Measurements from ENCODE around the gene NLN.
"Not testable (repeated sequence)": the region's sequence is repeated elsewhere in the genome, so short reads cannot be mapped to it uniquely, and the experiment has no call there.

NLN gene

GRCh38 chr5:65835191-65835590 is 113.2 kb downstream of the NLN start:
- DNase-seq: no peak

- DNase-seq: no peak
Observed at GRCh38 chr5:65837139-65837538, 115.1 kb downstream of the NLN start.

- DNase-seq: not testable (repeated sequence)
Observed at GRCh38 chr5:65839170-65839569, 117.2 kb downstream of the NLN start.

DNA sequence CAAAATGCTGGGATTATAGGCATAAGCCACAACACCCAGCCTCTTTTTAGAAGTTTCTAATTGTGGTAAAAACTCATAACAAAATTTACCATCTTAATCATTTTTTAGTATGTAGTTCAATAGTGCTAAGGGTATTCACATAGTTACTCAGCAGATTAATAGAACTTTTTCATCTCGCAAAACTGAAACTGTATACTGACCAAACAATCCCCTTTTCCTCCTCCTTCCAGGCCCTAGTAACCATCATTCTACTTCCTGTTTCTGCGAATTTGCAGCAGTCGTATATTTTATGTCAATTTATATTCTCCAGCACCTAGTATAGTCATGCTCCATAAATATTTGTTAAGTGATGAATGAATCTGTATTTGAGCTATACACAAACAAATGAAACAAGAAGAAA is 118.1 kb downstream of the NLN start:
- DNase-seq: no peak

- DNase-seq: not testable (repeated sequence)
Observed at GRCh38 chr5:65844763-65845162, 122.8 kb downstream of the NLN start.

DNA sequence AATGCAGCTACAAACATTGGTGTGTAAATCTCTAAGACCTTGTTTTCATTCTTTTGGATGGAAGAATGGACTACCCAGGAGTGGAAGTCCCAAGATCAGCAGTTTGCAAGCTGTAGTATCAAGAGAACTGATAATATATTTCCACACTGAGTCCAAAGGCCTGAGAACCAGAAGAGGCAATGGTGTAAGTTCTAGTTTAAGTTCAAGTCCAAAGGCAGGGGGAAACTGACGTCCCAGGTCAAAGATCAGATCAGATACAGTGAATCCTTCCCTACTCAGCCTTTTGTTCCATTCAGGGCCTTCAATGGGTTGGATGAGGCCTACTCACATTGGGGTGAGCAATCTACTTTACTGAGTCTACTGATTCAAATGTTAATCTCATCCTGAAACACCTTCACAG is 124.1 kb downstream of the NLN start:
- no peak for DNase-seq

DNA sequence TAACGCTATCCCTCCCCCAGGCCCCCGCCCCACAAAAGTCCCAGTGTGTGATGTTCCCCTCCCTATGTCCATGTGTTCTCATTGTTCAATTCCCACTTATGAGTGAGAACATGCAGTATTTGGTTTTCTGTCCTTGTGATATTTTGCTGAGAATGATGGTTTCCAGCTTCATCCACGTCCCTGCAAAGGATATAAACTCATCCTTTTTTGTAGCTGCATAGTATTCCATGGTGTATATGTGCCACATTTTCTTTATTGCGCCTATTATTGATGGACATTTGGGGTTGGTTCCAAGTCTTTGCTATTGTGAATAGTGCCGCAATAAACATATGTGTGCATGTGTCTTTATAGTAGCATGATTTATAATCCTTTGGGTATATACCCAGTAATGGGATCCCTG is 125.0 kb downstream of the NLN start:
- DNase-seq: not testable (repeated sequence)

DNA sequence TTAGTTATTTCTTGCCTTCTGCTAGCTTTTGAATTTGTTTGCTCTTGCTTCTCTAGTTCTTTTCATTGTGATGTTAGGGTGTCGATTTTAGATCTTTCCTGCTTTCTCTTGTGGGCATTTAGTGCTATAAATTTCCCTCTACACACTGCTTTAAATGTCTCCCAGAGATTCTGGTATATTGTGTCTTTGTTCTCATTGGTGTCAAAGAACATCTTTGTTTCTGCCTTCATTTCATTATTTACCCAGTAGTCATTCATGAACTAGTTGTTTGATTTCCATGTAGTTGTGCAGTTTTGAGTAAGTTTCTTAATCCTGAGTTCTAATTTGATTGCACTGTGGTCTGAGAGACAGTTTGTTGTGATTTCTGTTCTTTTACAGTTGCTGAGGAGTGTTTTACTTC is 127.9 kb downstream of the NLN start:
- not testable (repeated sequence) for DNase-seq

GRCh38 chr5:65854925-65855324 is 132.9 kb downstream of the NLN start:
- no peak for DNase-seq

GRCh38 chr5:65855766-65856315 is 133.8 kb downstream of the NLN start:
- DNase-seq: no peak

GRCh38 chr5:65856520-65856919 is 134.5 kb downstream of the NLN start:
- no peak for DNase-seq

- no peak for DNase-seq
Observed at GRCh38 chr5:65858316-65858715, 136.3 kb downstream of the NLN start.

GRCh38 chr5:65861830-65862241 is 139.8 kb downstream of the NLN start:
- no peak for DNase-seq

GRCh38 chr5:65862384-65862783 is 140.4 kb downstream of the NLN start:
- DNase-seq: no peak

- DNase-seq: no peak
Observed at GRCh38 chr5:65863747-65864146, 141.7 kb downstream of the NLN start.

- DNase-seq: no peak
Observed at GRCh38 chr5:65866837-65867521, 145.0 kb downstream of the NLN start.

GRCh38 chr5:65867542-65868195 is 145.7 kb downstream of the NLN start:
- no peak for DNase-seq

DNA sequence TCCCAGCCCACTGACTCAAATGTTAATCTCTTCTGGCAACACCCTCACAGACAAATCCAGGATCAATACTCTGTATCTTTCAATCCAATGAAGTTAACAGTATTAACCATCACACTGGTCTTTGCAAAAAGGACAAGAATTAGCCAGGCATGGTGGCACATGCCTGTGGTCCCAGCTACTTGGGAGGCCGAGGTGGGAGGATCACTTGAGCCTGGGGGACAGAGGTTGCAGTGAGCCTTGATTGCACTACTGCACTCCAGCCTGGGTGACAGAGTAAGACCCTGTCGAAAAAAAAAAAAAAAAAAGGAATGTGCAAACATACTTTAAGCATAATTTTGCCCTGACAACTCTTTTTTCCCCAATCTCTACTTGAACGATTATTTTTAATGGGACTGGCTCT is 146.5 kb downstream of the NLN start:
- DNase-seq: no peak

DNA sequence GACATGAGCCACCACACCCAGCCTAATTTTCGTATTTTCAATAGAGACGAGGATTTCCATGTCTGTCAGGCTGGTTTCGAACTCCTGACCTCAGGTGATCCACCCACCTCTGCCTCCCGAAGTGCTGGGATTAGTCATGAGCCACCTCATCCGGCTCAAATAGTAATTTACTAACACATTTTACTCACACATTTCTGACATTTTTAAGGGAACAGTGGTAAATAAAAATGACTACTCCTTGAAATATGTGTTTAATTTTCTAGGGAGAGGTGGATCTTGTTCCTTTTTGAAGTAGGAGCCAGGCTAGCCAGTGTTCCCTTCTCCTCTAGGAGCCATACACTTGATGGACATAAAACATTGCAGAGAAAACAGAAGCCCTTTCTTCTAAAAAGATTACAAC is 149.2 kb downstream of the NLN start:
- DNase-seq: no peak

DNA sequence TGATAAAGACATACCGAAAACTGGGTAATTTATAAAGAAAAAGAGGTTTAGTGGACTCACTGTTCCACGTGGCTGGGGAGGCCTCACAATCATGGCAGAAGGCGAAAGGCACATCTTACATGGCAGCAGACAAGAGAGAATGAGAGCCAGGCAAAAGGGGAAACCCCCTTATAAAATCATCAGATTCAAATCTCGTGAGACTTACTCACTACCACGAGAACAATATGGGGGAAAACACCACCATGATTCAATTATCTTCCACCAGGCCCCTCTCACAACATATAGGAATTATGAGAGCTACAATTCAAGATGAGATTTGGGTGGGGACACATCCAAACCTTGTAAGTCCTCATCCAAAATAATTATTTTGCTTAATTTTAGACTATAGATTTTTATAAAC is 149.8 kb downstream of the NLN start:
- DNase-seq: not testable (repeated sequence)

DNA sequence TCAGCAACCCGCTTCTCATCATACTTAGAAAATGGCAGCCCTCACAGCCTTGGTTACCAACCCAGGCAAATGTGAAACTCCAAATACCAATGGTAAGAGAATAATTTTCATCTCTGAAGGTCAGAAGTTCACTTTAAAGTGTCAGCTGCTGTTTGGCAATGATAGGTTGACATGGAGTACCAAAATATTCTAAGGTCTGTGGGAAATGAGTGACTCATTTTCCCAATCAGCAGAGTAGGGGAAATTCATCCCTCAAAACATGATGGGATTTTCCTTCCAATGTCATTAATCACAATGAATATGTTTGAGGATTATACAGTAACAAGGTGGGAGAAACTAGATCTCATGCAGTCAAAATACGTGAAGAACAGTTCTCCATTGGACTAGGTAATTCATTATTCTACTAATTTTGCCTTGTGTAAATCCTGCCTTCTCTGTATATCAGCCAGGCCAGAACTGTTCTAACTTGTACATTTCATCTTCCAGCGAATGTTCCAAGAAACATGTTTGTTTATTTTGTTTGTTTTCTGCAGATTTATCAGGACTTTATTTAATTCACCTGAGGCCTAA is 151.3 kb downstream of the NLN start:
- no peak for DNase-seq

DNA sequence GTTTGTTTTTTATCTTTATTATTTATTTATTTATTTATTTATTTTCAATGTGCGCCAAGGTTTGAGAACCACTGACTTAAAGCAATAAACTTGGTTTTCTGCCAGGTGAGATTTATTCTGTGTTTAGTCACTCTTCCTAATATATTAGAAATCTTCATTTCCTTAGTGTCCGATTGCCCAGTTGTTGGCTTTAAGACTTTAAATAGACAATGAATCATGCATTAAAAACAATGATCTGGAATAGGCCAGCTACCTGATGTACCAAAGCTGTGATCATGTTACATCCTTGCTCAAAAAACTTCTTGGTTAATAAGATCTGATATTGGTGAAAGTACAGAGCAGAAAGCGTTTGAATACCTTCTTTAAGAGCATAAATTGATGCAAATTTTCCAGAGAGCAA is 152.2 kb downstream of the NLN start:
- DNase-seq: no peak

DNA sequence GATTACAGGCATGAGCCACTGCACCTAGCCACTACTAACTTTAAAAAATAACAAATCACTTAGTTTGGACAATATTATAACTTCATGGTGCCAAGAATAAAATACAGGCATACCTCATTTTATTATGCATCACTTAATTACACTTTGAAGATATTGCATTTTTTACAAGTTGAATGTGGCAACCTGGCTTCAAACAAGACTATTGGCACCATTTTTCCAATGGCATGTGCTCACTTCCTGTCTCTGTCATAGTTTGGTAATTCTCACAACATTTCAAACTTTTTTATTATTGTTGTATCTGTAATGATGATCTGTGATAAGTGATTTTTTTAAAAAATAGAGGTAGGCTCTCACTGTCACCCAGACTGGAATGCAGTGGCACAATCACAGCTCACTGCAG is 154.5 kb downstream of the NLN start:
- DNase-seq: no peak

DNA sequence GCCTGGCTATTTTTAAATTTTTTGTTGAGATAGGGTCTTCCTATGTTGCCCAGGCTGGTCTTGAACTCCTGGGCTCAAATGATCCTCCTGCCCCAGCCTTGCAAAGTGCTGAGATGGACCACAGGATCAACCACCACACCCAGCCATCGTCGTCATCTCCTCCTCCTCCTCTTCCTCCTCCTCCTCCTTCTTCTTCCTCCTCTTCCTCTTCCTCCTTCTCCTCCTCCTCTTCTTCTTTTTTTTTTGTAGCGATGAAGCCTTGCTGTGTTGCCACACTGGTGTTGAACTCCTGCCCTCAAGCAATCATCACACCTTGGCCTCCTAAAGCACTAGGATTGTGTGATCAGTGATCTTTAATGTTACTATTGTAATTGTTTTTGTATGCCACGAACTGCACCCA is 155.0 kb downstream of the NLN start:
- no peak for DNase-seq
